Measurements from ENCODE around the gene TINAGL1.

TINAGL1 gene

GRCh38 chr1:31569596-31570173 lies 6.6 kb upstream of the TINAGL1 start:
- WGBS: 90% methylated on average over 13 of the region's 13 CpGs
- H3K4me3 ChIP-seq (ENCODE audit: low read length): no peak overlapping the region
- no peak overlapping the region for H3K27ac ChIP-seq (ENCODE audit: low read depth, low read length)
- no peak overlapping the region for H3K9ac ChIP-seq (ENCODE audit: low read depth, low read length)
- H3K27me3 ChIP-seq (ENCODE audit: insufficient read depth, low read length): no peaks in the 10 kb centered on the region
- H3K9me3 ChIP-seq (ENCODE audit: insufficient read depth, low read depth, low read length): no peaks in the 10 kb centered on the region
- no peaks in the 10 kb centered on the region for H3K36me3 ChIP-seq (ENCODE audit: insufficient read depth, low read length)
- H3K4me1 ChIP-seq (ENCODE audit: insufficient read depth, low read length): no peaks in the 10 kb centered on the region

DNA sequence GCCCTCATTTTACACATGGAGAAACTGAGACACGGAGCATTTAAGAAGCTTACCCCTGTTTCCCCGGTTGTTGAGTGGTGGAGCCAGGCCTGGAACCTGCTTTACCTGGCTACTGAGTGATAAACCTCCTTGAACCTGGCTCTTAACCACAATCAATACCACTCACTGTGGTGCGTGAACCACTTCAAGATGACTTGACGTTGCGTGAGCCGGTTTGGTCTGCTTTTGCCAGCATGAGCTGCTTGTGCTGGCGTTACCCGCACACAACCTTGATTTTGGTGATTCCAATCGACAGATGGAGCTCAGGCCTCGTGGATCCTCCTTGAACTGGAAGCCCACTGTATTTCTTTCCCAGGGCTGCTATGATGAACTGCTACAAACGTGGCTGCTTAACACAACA lies 6.1 kb upstream of the TINAGL1 start:
- H3K9me3 ChIP-seq (ENCODE audit: insufficient read depth, low read depth, low read length): no peaks in the 10 kb centered on the region
- H3K27me3 ChIP-seq (ENCODE audit: insufficient read depth, low read length): no peaks in the 10 kb centered on the region
- no peak overlapping the region for H3K27ac ChIP-seq (ENCODE audit: low read depth, low read length)
- H3K9ac ChIP-seq (ENCODE audit: low read depth, low read length): no peak overlapping the region
- 0 out of 2 replicates have a peak, but pooled peaks cover 4% of the 10 kb centered on the region for H3K4me1 ChIP-seq (ENCODE audit: insufficient read depth, low read length)
- H3K36me3 ChIP-seq (ENCODE audit: insufficient read depth, low read length): no peaks in the 10 kb centered on the region
- H3K4me3 ChIP-seq (ENCODE audit: low read length): no peak overlapping the region
- 92% methylated on average over 11 of the region's 11 CpGs for WGBS

- H3K27ac ChIP-seq (ENCODE audit: low read depth, low read length): no peak overlapping the region
- 89% methylated on average over 1 of the region's 1 CpG for WGBS
- no peak overlapping the region for H3K9ac ChIP-seq (ENCODE audit: low read depth, low read length)
- no peak overlapping the region for H3K4me3 ChIP-seq (ENCODE audit: low read length)
- H3K27me3 ChIP-seq (ENCODE audit: insufficient read depth, low read length): no peaks in the 10 kb centered on the region
- no peaks in the 10 kb centered on the region for H3K9me3 ChIP-seq (ENCODE audit: insufficient read depth, low read depth, low read length)
- H3K4me1 ChIP-seq (ENCODE audit: insufficient read depth, low read length): peaks cover 11% of the 10 kb centered on the region; the same call in 1 of the 2 replicates
- H3K36me3 ChIP-seq (ENCODE audit: insufficient read depth, low read length): no peaks in the 10 kb centered on the region
These were observed 5.4 kb upstream of the TINAGL1 start for GRCh38 chr1:31570906-31571305.

DNA sequence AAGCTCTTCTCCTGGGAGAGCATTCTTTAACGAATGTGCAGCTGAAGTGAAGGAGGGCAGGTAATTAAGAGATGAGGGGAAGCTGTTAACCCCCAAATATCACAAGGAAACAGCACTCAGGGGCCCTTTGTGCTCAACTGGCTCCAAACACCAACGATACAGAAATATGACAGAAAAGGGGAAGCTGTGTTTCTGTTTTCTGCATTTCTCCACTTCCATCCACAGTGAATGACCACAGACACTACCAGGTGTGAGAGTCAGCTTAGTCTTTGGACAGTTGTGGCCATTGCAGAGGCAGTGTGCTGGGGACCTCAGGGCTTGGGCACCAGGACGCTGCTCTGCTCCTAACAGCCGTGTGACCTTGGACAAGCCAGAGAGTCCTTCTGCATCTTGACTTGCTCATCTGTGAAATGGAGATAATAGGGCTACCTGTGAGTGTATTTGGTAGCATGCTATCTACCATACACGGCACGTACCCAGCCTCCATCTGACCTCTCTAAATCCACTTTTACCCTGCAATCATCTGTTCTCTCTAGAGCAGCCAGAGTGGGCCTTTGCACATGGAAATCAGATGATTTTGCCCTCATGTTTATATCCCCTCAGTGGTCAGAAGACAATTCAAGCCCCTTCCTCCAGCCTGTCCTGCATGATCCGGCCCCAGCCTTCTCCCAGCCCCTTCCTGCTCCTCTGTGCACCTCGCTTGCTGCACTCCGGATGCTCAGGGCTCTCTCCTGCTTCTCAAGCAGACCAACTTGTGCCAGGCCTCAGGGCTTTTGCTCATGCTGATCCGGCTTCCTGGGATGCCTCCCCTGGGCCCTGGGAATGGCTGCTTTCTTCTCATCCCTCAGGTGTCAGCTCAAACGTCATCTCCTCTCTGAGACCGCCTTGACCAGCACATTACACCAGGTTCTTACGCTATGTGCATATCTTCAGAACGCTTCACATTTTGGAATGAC lies 4.7 kb upstream of the TINAGL1 start:
- Histone ChIP-seq H3K4me1 (ENCODE audit: insufficient read depth, low read length) (peaks cover 17% of the 10 kb centered on the region; the same call in 1 of the 2 replicates), H3K4me3 (ENCODE audit: low read length) (no peak overlapping the region), H3K27me3 (ENCODE audit: insufficient read depth, low read length) (no peaks in the 10 kb centered on the region; the same call in 1 of the 2 replicates), H3K36me3 (ENCODE audit: insufficient read depth, low read length) (no peaks in the 10 kb centered on the region), H3K9me3 (ENCODE audit: insufficient read depth, low read depth, low read length) (no peaks in the 10 kb centered on the region), H3K9ac (ENCODE audit: low read depth, low read length) (no peak overlapping the region), H3K27ac (ENCODE audit: low read depth, low read length) (no peak overlapping the region)
- WGBS: 86% methylated on average over 14 of the region's 14 CpGs

GRCh38 chr1:31572323-31573104 lies 3.8 kb upstream of the TINAGL1 start:
- no peak overlapping the region for H3K4me3 ChIP-seq (ENCODE audit: low read length)
- no peaks in the 10 kb centered on the region for H3K36me3 ChIP-seq (ENCODE audit: insufficient read depth, low read length)
- no peak overlapping the region for H3K27ac ChIP-seq (ENCODE audit: low read depth, low read length)
- no peaks in the 10 kb centered on the region for H3K9me3 ChIP-seq (ENCODE audit: insufficient read depth, low read depth, low read length)
- peaks cover 9% of the 10 kb centered on the region; the same call in 1 of the 2 replicates for H3K27me3 ChIP-seq (ENCODE audit: insufficient read depth, low read length)
- H3K9ac ChIP-seq (ENCODE audit: low read depth, low read length): no peak overlapping the region
- 92% methylated on average over 6 of the region's 7 CpGs for WGBS
- peaks cover 19% of the 10 kb centered on the region; the same call in 1 of the 2 replicates for H3K4me1 ChIP-seq (ENCODE audit: insufficient read depth, low read length)

GRCh38 chr1:31573261-31573660 lies 3.1 kb upstream of the TINAGL1 start:
- Histone ChIP-seq H3K9me3 (ENCODE audit: insufficient read depth, low read depth, low read length) (no peaks in the 10 kb centered on the region), H3K27me3 (ENCODE audit: insufficient read depth, low read length) (peaks cover 9% of the 10 kb centered on the region; the same call in 1 of the 2 replicates), H3K36me3 (ENCODE audit: insufficient read depth, low read length) (no peaks in the 10 kb centered on the region), H3K4me3 (ENCODE audit: low read length) (no peak overlapping the region), H3K4me1 (ENCODE audit: insufficient read depth, low read length) (peaks cover 19% of the 10 kb centered on the region; the same call in 1 of the 2 replicates), H3K27ac (ENCODE audit: low read depth, low read length) (no peak overlapping the region), H3K9ac (ENCODE audit: low read depth, low read length) (no peak overlapping the region)
- 90% methylated on average over 8 of the region's 8 CpGs for WGBS

DNA sequence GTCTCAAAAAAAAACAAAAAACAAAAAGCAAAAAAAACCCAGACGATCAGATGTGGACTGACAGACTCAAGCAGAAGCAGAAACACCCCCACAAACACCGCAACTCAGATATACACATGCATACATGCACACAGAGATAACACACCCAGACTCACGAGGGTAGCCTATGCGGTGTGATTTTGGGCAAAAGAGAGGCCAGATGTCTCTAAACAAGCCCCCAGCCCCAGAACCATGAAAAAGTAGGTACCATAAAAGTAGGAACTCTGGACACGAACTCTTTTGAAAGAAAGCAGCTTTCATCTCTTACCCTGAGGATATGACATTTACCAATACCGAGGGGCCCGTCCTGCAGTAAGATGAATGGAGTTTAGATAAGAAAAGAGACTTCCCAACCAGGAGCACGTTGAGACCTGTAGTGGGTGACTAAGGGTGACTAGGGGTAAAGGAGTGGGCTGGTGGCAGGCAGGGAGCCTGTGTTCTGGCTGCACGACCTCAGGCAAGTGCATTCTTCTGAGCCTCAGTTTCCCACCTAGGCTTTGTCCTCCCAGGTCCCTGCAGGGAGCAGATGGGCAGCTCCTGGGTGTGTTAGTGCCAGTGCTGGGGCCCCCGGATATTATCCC lies 1.5 kb upstream of the TINAGL1 start:
- Histone ChIP-seq H3K9ac (ENCODE audit: low read depth, low read length) (no peak overlapping the region), H3K36me3 (ENCODE audit: insufficient read depth, low read length) (no peaks in the 10 kb centered on the region), H3K27me3 (ENCODE audit: insufficient read depth, low read length) (peaks cover 9% of the 10 kb centered on the region; the same call in 1 of the 2 replicates), H3K4me1 (ENCODE audit: insufficient read depth, low read length) (peaks cover 28% of the 10 kb centered on the region), H3K9me3 (ENCODE audit: insufficient read depth, low read depth, low read length) (no peaks in the 10 kb centered on the region), H3K4me3 (ENCODE audit: low read length) (no peak overlapping the region), H3K27ac (ENCODE audit: low read depth, low read length) (no peak overlapping the region)
- 77% methylated on average over 9 of the region's 10 CpGs for WGBS

- H3K9ac ChIP-seq (ENCODE audit: low read depth, low read length): 0 out of 2 replicates have a peak overlapping the region, but pooled peaks have one; percentile 11
- WGBS: 72% methylated on average over 10 of the region's 11 CpGs
- no peaks in the 10 kb centered on the region for H3K36me3 ChIP-seq (ENCODE audit: insufficient read depth, low read length)
- H3K9me3 ChIP-seq (ENCODE audit: insufficient read depth, low read depth, low read length): no peaks in the 10 kb centered on the region
- H3K27ac ChIP-seq (ENCODE audit: low read depth, low read length): no peak overlapping the region
- peaks cover 9% of the 10 kb centered on the region; the same call in 1 of the 2 replicates for H3K27me3 ChIP-seq (ENCODE audit: insufficient read depth, low read length)
- H3K4me3 ChIP-seq (ENCODE audit: low read length): peak overlapping the region; percentile 37; the same call in 1 of the 2 replicates
- peaks cover 31% of the 10 kb centered on the region for H3K4me1 ChIP-seq (ENCODE audit: insufficient read depth, low read length)
These were observed 760 bp upstream of the TINAGL1 start for GRCh38 chr1:31575369-31576140.

DNA sequence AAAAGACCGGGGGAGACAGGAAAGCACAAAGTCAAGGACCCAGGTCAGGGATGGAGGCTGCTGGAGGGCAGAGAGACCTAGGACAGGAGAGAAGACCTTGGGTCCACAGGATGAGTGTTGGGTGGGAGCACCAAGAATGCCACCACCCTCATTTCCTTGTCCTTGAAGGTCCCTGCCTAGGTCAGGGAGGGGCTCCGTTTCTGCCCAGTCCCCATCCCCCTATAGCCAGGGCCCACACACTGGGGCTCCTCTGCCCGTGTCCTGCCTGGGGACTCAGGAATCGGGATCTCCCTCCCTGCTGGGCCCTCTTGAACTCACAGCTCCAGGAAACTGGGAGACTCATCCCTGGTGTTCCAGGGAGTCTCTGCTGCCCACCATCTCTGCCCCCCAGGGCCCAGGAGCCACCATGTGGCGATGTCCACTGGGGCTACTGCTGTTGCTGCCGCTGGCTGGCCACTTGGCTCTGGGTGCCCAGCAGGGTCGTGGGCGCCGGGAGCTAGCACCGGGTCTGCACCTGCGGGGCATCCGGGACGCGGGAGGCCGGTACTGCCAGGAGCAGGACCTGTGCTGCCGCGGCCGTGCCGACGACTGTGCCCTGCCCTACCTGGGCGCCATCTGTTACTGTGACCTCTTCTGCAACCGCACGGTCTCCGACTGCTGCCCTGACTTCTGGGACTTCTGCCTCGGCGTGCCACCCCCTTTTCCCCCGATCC lies 584 bp downstream of the TINAGL1 start:
- H3K9me3 ChIP-seq (ENCODE audit: insufficient read depth, low read depth, low read length): no peaks in the 10 kb centered on the region
- 85% methylated on average over 27 of the region's 27 CpGs for WGBS
- H3K27ac ChIP-seq (ENCODE audit: low read depth, low read length): no peak overlapping the region
- H3K36me3 ChIP-seq (ENCODE audit: insufficient read depth, low read length): no peaks in the 10 kb centered on the region
- peak overlapping the region; percentile 37 for H3K4me3 ChIP-seq (ENCODE audit: low read length)
- peaks cover 31% of the 10 kb centered on the region for H3K4me1 ChIP-seq (ENCODE audit: insufficient read depth, low read length)
- no peak overlapping the region for H3K9ac ChIP-seq (ENCODE audit: low read depth, low read length)
- H3K27me3 ChIP-seq (ENCODE audit: insufficient read depth, low read length): peaks cover 9% of the 10 kb centered on the region; the same call in 1 of the 2 replicates

All from HUES64 (cell line).